IPS-NIHi11 (cell line): Measurements from ENCODE around the gene PROM2.

Source experiments
- DNase-seq: peaks from one replicate; pipeline ENCODE4 v3.0.0; 2012; ENCODE audit warnings: mixed read lengths, low spot score

Gene PROM2

GRCh38 chr2:95320344-95320712 is 46.1 kb downstream of the PROM2 start:
- DNase-seq: no peak

- DNase-seq: no peak
These were observed 46.9 kb downstream of the PROM2 start for GRCh38 chr2:95320986-95321767.

GRCh38 chr2:95323347-95324155 is 49.3 kb downstream of the PROM2 start:
- peak; percentile 87 for DNase-seq

- DNase-seq: no peak
These were observed 50.8 kb downstream of the PROM2 start for GRCh38 chr2:95325026-95325425.

GRCh38 chr2:95325590-95326432 is 51.6 kb downstream of the PROM2 start:
- DNase-seq: no peak

- DNase-seq: no peak
These were observed 52.3 kb downstream of the PROM2 start for GRCh38 chr2:95326433-95327140.

GRCh38 chr2:95327861-95328260 is 53.6 kb downstream of the PROM2 start:
- no peak for DNase-seq

- DNase-seq: no peak
These were observed 54.3 kb downstream of the PROM2 start for GRCh38 chr2:95328358-95329125.

- DNase-seq: no peak
These were observed 55.2 kb downstream of the PROM2 start for GRCh38 chr2:95329401-95329800.

GRCh38 chr2:95329891-95330793 is 55.9 kb downstream of the PROM2 start:
- DNase-seq: no peak

- DNase-seq: no peak
These were observed 56.6 kb downstream of the PROM2 start for GRCh38 chr2:95330794-95331338.

- no peak for DNase-seq
These were observed 57.4 kb downstream of the PROM2 start for GRCh38 chr2:95331606-95332005.

GRCh38 chr2:95332036-95332435 is 57.8 kb downstream of the PROM2 start:
- DNase-seq: no peak

- DNase-seq: no peak
These were observed 58.8 kb downstream of the PROM2 start for GRCh38 chr2:95333056-95333455.

GRCh38 chr2:95333888-95334338 is 59.7 kb downstream of the PROM2 start:
- no peak for DNase-seq

GRCh38 chr2:95334916-95335641 is 60.8 kb downstream of the PROM2 start:
- no peak for DNase-seq

GRCh38 chr2:95336406-95336805 is 62.2 kb downstream of the PROM2 start:
- no peak for DNase-seq

GRCh38 chr2:95337829-95338228 is 63.6 kb downstream of the PROM2 start:
- no peak for DNase-seq
